ENCODE data around the gene HCRTR1.

GRCh38 chr1:31588751-31589515 is 28.6 kb upstream of the HCRTR1 start:
- TF ChIP-seq CTCF (conservative IDR thresholded peaks at IDR 0.05) = no peak
- no peak for TF ChIP-seq EZH2 (IDR thresholded peaks at IDR 0.05; ENCODE audit: low read depth)
